Epidermal melanocyte (primary cell): ENCODE measurements around the gene EMC9.
A peak's percentile ranks its signal among the peaks of the same experiment; 100 is the strongest.

Experiments used
- DNase-seq: peaks from one replicate; pipeline ENCODE4 v3.0.0; 2011; ENCODE audit warnings: low spot score; ENCODE audit not compliant: insufficient read length

EMC9 gene

GRCh38 chr14:24141097-24141880 is at the start of gene EMC9:
Gene EMC9 (minus strand): TSS chr14:24141591. CDS start chr14:24141304, 287 bp downstream.
- DNase-seq: peak; percentile 99

- no peak for DNase-seq
Observed at GRCh38 chr14:24190416-24190815, 49.0 kb upstream of the EMC9 start.

GRCh38 chr14:24189460-24189859 is 48.1 kb upstream of the EMC9 start:
- no peak for DNase-seq

GRCh38 chr14:24189059-24189375 is 47.6 kb upstream of the EMC9 start:
- no peak for DNase-seq

- DNase-seq: peak; percentile 100
Observed at GRCh38 chr14:24188251-24189058, 47.1 kb upstream of the EMC9 start, which contains the start of gene IPO4. Gene IPO4 (minus strand): TSS chr14:24188816. CDS start chr14:24188787, 29 bp downstream.

- DNase-seq: no peak
Observed at GRCh38 chr14:24187539-24187915, 46.1 kb upstream of the EMC9 start.

- no peak for DNase-seq
Observed at GRCh38 chr14:24186831-24187538, 45.6 kb upstream of the EMC9 start.

- DNase-seq: no peak
Observed at GRCh38 chr14:24185741-24186140, 44.4 kb upstream of the EMC9 start.

- DNase-seq: no peak
Observed at GRCh38 chr14:24185026-24185425, 43.6 kb upstream of the EMC9 start.

GRCh38 chr14:24184104-24184970 is 42.9 kb upstream of the EMC9 start:
- DNase-seq: no peak

- DNase-seq: no peak
Observed at GRCh38 chr14:24183014-24183481, 41.7 kb upstream of the EMC9 start.

GRCh38 chr14:24182110-24182882 is 40.9 kb upstream of the EMC9 start:
- DNase-seq: no peak

GRCh38 chr14:24181371-24182077 is 40.1 kb upstream of the EMC9 start:
- DNase-seq: no peak

GRCh38 chr14:24179961-24180796 is 38.8 kb upstream of the EMC9 start:
- DNase-seq: no peak

GRCh38 chr14:24179294-24179960 is 38.0 kb upstream of the EMC9 start:
- DNase-seq: no peak

- DNase-seq: no peak
Observed at GRCh38 chr14:24178399-24179178, 37.2 kb upstream of the EMC9 start.

- no peak for DNase-seq
Observed at GRCh38 chr14:24177891-24178290, 36.5 kb upstream of the EMC9 start.
